HepG2 (cell line): ENCODE results near the gene ANO2. TPM values are rescaled to one million over a fixed set of nuclear protein-coding genes. Genes with fewer than 3 reads are reported as not detected.

Experiments
- CC2D1A ChIP-seq: sonication (generic); formaldehyde crosslinking; IDR thresholded peaks from 2 replicates; pipeline ENCODE4 v1.8.1; 2023; ENCODE audit warnings: mild to moderate bottlenecking, missing genetic modification reagents
- HNF1B ChIP-seq: sonication (generic); formaldehyde crosslinking; IDR thresholded peaks from 2 replicates; pipeline ENCODE4 v1.5.1; 2020; ENCODE audit warnings: mild to moderate bottlenecking, moderate library complexity, missing genetic modification reagents
- RFX1 ChIP-seq: fragments of 450-650 bp; IDR thresholded peaks from 2 replicates; pipeline ENCODE4 v1.6.1; 2017
- ZNF225 ChIP-seq: sonication (generic); formaldehyde crosslinking; IDR thresholded peaks from 2 replicates; pipeline ENCODE4 v1.4.0; 2020; ENCODE audit warnings: mild to moderate bottlenecking, missing genetic modification reagents
- ZNF609 ChIP-seq: sonication (generic); formaldehyde crosslinking; IDR thresholded peaks from 2 replicates; pipeline ENCODE4 v1.4.0; 2020; ENCODE audit warnings: mild to moderate bottlenecking, missing genetic modification reagents, borderline replicate concordance
- ZNF740 ChIP-seq: sonication (generic); formaldehyde crosslinking; IDR thresholded peaks from 2 replicates; pipeline ENCODE4 v1.4.0; 2020; ENCODE audit warnings: missing genetic modification reagents
- ZSCAN5A ChIP-seq: sonication (generic); formaldehyde crosslinking; IDR thresholded peaks from 2 replicates; pipeline ENCODE4 v1.8.0; 2022; ENCODE audit warnings: mild to moderate bottlenecking, missing genetic modification reagents, borderline replicate concordance
- polyA plus RNA-seq, 8 experiments: library from polyadenylated mRNA; depleted of rRNA in 3 of 8; stranded (reverse) in 7 of 8; unstranded in 1 of 8; fragments of >200 nt; fragmentation: Illumina TruSeq in 4 of 8; extraction: Trizol in 4 of 8; gene quantifications; 2 replicates each; pipeline versions ENCODE4 v1.2.1 to v1.2.3, GENCODE V29; 2011 to 2016; ENCODE audit warnings: low read depth in 4 of 8, missing spikeins in 1 of 8, mixed read lengths in 1 of 8; ENCODE audit not compliant: insufficient read depth in 1 of 8
- total RNA-seq, 5 experiments: library from RNA; depleted of rRNA; stranded (reverse); fragments of >200 nt; fragmentation: Illumina TruSeq; extraction: Trizol; gene quantifications; 2 replicates each; pipeline ENCODE4 v1.2.3, GENCODE V29; 2016; ENCODE audit warnings: low read depth in 1 of 5

ANO2 gene
- total and polyA plus RNA-seq, 2 of the 13 experiments (the other 11 are each of a cell fraction or from before 2014, with no cell fraction given) = 0.18 TPM; not detected in 1

- no peak for TF ChIP-seq ZNF609 (CRISPR knock-in tag)
- no peak for TF ChIP-seq CC2D1A
- TF ChIP-seq ZNF225 (CRISPR knock-in tag) = no peak
- TF ChIP-seq RFX1 = no peak
- no peak for TF ChIP-seq ZSCAN5A (CRISPR knock-in tag)
- TF ChIP-seq ZNF740 (CRISPR knock-in tag) = no peak
- TF ChIP-seq HNF1B (CRISPR knock-in tag) = no peak
Measured at GRCh38 chr12:5631497-5631896, 313.6 kb downstream of the ANO2 start (continued).
